HG03066 (cell line): ENCODE measurements around the gene DOCK11.

ENCODE experiments used
- ATAC-seq: cut with Tn5 transposase; IDR thresholded peaks from one replicate; pipeline ENCODE4 v1.9.1; 2021; ENCODE audit warnings: low read depth; ENCODE audit not compliant: unreplicated experiment

Gene DOCK11

DNA sequence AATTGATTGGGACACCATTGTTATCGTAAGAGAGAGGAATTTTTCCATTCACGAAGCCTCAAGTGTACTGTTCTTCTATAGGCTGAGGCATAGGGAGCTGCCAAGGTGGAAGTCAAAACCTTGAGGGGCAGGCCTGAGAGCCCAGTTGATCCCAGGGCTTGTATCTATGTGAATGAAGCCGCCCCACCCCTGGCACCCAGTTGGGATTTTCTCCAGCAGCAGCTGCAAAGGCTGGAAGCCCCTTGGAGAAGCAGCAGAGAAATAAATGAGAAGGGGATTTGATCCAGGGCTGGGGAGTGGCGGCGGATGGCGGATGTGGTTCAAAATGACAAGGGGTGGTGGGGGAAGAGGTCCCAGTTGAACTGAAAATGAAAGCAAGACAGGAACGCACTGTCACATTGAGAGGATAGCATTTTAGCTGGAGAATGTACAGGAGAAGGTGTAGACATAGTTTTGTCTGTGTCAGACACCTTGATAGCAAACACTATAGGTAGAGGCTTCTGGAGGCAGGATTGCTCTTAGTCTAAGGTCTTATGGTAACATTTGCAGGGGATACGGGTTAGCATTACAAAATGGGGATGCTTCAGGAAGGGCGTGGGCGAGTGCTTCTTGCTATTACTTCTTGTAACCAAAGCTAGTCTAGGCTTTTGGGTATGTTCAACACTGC lies 32.6 kb downstream of the DOCK11 start:
- ATAC-seq, result peak; percentile 77

DNA sequence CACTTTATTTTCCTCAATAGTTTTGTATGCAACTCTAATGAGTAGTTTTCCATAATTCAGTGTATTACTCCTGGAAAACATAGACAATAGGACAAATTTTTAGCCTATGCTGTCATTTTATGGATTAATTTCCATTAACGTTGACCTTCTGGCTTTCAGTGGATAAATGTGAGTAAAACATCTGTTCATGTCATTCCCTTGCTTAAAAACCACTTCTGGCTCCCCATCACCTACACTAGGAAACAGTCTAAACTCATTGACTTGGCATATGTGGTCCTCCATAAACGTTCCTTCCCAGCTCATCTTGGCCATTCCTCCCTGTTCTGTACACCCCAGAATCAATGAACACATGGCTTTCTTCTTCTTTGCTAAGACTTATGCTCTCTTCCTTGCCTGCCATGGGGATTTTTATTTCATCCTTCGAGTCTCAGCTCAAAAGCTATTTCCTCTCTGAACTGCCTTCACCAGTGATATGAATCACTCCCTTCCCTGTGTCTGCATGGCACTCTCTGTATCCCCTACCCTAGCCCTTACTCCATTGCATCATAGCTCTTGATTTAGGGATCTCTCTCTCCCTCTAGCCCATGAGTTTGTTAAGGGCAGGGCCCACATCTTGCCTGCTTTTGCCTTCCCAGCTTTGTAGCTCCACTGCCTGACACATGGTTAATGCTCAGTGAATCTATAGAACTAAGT lies 34.8 kb downstream of the DOCK11 start:
- ATAC-seq, result no peak

DNA sequence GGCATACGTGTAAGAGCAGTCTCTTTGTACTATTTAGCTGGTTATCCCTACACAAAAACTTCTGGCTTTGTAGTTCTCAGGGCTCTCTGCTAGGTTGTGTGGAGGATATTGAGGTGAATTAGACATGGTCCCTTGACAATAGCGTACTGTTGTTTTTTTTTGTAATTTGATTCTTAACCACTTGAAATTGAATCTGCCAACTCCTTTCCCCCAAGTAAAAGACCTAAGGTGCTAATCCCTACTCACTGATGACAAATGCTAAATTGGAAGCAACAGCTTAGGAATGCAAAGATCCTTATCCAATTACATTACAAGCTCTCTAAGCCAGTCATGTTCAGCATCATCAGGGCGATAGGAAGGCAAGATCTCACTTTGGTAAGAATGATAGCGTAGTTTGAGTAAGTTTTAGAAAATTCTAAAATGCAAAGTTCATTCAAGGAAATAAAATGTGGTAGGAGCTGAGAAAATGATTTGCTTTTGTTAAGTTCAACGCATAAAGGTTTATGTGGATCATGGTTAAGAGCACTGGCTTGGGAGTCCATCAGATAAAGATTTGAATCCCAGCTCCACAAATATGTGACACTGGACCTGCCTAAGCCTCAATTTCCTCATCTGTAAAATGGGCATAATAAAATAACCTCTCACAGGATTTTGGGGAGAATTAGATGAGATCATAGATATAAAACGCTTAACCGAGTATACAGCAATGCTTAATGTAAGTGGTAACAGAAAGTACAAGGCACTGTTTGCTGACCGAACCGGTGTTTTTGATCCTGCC lies 39.3 kb downstream of the DOCK11 start:
- ATAC-seq, result no peak

DNA sequence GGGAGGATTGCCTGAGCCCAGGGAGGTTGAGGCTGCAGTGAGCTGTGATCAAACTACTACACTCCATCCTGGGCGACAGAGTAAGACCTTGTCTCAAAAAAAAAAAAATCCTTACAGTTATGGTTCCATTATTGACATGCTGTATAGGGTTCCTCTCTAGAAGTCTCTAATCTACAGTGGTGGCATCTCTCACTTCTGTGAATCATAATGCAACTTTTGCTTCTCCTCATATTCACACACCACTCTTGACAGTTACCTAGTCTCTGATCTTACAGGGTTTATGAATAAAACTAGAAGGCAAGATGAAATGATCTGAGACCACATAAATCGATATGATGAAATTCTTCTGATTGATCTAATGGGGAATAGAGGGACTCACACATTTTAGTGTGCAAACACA lies 40.6 kb downstream of the DOCK11 start:
- peak; percentile 53 for ATAC-seq

DNA sequence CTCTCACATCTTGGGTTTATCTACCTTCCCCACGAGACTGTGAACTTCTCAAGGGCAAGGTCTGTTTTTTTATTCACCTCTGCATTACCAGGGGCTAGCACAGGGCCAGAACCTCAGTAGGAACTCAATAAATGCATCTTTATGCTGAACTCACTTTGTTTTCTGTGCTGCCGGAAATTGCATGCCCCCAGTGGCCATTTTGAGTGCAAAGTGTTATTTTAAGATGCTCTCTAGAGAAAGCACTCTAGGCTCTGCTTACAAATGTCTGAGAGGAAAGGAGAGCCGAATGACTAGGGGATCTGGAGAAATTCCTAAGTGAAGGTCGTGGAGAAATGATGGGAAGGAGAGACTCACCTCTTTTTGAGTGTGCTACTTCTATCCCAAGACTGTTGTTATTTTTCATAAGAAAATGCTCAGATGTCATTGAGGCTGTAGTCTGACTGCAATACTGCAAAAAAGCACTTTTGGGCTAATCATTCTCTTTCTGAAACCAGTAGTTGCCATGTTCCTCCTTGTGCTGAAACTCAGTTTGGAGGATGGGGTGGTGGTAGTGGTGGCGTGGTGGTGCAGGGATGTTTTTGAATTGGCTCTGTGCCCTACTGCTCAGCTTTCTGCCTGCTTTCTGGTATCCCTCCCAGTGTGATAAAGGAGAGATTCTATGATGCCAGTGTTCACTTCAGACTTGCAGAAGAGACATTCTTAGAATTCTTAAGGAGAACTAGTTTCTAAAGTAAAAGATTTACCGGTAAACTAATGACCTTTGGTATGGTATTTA lies 41.3 kb downstream of the DOCK11 start:
- peak; percentile 71 for ATAC-seq

DNA sequence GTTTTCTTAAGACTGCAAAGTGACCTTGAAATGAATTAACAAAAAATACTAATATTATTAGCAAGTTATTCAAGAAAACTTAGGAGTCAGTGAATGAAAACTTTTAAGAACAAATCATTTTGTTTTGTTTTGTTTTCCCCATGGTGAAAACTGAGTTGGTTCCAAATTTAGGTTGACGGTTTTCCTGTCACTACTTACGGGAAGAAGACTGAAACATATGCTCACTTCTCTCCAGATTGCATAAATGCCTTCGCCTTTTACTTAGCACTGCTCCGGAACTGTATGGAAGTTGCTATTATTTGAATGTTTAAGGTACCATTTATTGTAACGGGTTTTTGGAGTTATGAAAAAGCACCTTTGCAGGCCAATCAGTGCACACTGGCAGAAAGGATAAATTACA lies 42.8 kb downstream of the DOCK11 start:
- no peak for ATAC-seq

DNA sequence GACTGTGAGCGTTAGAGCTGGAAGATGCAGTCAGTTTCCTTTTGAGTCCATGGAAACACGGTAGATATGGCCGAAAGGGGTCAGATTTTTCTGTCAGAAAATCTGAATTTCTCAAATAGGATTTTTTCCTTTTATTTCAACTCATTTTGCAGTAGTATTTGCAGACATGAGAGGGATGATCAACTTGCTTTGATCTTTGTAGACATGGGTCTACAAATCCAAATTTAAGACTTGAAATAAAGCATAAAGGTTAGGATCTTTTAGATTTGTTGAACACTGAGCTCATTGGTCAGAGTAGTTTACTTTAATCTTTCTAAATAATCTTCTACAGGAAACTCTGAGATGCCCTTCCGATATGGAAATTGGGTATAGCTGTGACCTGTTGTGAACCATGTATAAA lies 44.7 kb downstream of the DOCK11 start:
- ATAC-seq, result no peak

DNA sequence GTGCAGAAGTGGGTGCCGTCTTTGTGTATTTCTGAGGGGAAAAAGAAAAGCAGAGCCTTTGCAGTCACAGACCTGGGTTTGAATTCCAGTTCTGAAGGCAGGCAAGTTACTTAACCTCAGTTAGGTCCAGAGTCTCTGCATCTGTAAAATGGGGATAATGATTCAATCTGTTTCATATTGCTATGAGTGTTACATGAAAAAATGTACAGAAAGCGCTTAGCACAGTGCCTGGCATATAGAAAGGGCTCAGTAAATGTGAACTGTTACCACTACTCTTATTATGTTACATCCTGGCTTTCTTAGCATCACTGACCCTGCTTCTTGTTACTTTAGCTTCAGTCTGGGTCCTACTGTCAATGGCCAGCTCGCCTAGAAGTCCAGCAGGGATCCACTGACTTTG lies 45.9 kb downstream of the DOCK11 start:
- no peak for ATAC-seq

DNA sequence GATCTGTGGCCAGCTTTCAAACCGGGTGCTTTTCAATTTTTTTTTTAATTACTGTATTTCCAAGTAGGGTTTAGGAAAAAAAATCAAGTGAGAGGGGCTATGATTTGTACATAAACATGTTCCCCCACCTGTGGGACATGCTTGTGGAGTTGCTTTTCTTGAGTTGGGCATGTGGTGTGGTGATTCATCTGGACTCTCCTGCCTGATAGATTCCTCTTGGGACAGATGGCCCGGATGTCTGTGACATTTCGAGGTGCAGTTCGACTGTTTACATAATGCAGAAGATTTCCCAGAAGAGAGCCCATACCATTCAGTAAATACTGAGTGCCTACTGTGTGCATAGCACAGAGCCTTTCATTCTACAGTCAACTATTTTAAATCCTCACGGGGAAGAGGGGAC lies 49.9 kb downstream of the DOCK11 start:
- no peak for ATAC-seq

DNA sequence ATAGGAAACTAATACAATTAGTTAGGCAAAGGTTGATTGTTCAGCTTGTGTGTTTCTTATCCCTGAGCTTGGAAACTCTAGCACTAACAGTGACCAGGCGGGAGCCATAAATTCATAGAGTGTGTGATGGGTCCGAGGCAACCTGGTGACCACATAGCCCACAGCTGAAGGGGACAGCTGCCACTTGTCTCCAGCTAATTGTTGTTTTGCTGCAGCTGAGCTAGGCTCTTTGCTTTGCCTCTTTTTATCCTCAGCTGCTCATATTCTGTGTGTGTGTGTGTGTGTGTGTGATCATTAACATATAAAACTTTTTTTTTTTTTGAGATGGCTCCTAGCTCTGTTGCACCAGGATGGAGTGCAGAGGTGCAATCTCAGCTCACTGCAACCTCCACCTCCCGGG lies 53.2 kb downstream of the DOCK11 start:
- ATAC-seq, result no peak

- ATAC-seq, result no peak
Observed at GRCh38 chrX:118550792-118551191, 55.2 kb downstream of the DOCK11 start.

GRCh38 chrX:118551426-118551825 lies 55.8 kb downstream of the DOCK11 start:
- no peak for ATAC-seq

DNA sequence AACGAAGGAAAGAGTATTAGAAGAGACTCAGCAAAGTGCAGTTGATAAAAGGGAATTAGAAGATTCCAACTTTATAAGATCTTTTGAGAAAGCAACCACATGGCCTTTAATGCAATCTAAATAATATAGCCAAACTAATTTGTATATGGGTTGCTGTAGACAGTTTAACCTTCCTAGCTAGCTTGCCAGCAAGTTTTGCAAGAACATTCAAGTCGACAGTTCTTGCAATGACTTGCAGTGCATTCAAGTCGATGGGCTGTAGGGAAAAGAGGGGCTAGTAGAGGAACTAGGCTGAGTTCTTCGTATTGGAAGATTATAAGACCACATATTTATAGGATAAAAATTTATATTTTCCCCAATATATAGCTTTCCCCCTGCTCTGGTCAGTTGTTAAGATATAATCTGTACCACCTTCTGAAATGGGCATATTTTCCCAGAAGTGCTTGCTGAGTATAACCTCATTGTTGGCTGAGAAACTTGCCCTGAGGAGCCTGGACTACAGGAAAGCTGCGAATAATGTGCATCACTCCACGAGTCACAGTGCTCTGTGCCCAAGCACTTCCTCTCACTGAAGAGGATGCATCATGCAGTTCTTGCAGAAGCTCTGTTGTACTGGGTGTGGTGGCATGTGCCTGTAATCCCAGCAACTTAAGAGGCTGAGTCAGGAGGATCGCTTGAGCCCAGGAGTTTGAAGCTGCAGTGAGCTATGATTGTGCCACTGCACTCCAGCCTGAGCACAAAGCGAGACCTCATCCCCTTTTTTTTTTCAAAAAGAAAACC lies 56.7 kb downstream of the DOCK11 start:
- ATAC-seq, result no peak

DNA sequence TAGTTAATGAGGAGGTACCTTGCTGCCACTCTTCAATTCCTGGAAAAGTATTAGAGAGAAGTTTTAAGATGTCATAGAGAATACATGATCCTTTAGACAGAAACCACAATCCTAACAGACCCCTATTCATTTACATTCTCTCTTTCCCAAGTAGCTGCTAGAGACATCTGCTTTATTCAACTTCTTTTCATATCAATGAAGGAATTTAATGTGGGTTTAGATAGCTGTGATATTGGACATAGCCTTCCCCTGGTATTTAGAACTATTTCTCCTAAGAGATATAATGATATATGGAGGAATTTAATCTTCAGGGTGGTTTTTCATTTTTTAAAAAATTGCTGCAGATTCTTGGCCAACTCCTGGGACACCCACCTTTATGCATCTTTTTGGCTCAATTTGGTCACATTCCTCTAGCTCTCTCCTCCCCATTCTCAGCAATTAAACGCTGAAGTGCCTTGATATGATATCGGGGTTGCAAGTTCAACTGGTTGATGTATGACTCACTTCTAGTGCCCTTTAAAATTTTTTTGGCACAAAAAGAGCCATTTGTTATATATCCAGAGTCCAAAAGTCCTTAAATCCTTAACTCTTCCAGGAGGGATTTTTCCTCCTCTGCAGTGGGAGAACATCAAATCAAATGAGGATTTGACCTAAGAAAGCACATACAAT lies 57.6 kb downstream of the DOCK11 start:
- ATAC-seq, result no peak

- ATAC-seq, result no peak
Observed at GRCh38 chrX:118554511-118554910, 58.9 kb downstream of the DOCK11 start.

DNA sequence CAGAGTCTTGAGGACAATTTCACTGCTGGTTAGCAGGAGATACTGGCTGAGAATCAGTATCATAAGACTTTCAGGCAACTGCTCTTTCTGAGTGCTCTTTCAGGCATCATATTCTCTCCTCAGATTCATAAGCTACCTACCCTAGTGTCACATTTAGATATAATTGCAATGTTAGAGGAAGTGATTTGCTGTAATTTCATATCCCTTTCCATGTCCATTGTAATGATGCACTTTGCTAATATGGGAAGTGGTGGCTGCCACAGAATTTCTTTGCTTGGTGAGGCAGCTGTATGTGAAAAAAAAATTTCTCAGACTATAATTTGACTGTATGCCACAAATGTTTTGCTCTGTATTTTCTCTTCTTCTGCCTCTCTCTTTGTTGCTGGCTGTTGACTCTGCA lies 63.3 kb downstream of the DOCK11 start:
- ATAC-seq, result no peak

GRCh38 chrX:118560489-118560888 lies 64.9 kb downstream of the DOCK11 start:
- ATAC-seq, result no peak

DNA sequence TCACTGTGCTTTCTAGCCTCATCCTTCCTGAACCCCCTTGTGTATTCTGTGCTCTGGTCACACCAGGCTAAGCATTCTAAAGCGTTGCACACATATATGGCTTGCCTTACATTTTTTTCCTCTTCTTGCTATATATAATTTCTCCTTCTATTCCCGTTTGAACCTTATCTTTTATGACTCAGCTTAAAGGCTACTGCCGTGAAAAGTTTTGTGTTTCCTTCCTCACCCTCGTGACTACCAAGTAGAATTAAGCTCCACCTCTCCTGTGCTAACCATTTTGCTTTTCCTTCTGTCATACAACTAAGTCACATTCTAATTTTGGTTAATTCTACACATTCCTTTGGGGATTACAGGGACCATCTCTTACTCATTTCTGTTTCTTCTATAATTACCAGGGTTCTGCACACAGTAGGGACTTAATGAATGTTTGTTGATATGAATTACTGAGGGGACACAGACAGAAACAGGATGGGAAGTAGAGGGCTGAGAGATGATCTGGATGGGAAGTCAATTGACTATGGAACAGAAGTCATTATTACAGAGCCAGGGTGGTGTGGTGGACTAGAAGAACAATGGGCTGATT lies 67.1 kb downstream of the DOCK11 start:
- ATAC-seq, result no peak

- no peak for ATAC-seq
Observed at GRCh38 chrX:118564498-118564897, 68.9 kb downstream of the DOCK11 start.
